Fibroblast of mammary gland (primary cell): ENCODE data around the gene CCDC70.
A peak's percentile ranks its signal among the peaks of the same experiment; 100 is the strongest.
"Not testable (repeated sequence)": the region's sequence is repeated elsewhere in the genome, so short reads cannot be mapped to it uniquely, and the experiment has no call there.

Experiments
- DNase-seq: peaks from one replicate; pipeline ENCODE4 v3.0.0-alpha.2; 2010; ENCODE audit warnings: low read depth
- H3K4me3 ChIP-seq: 2 replicates; pipeline ENCODE4 v1.5.1; 2011; ENCODE audit warnings: low read depth, mild to moderate bottlenecking, low read length, moderate library complexity; ENCODE audit not compliant: control insufficient read depth
- CTCF ChIP-seq: conservative IDR thresholded peaks from 2 replicates; pipeline ENCODE4 v1.5.1; 2011; ENCODE audit warnings: low read depth, low read length, inconsistent platforms; ENCODE audit not compliant: control insufficient read depth, insufficient read depth

Gene CCDC70

DNA sequence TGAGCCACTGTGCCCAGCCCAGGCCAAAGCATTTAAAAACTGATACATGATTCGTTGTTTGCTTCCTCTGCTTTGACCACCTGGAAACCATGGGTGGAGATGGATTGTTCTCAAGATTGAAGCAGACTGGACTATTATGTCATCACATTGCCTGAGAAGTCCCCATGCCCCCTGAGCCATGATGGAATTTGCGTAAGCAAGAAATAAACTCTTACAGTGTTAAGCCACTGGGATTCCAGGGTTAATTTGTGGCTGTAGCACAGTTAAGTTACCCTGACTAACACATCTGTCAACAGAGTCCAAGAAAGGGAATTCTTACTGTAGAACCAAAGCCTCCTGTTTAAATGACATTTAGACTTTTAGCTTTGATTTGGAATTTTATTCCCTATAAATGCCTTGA is 38.4 kb upstream of the CCDC70 start:
- H3K4me3 ChIP-seq: no peak overlapping the region
- no peak for TF ChIP-seq CTCF
- no peak for DNase-seq

DNA sequence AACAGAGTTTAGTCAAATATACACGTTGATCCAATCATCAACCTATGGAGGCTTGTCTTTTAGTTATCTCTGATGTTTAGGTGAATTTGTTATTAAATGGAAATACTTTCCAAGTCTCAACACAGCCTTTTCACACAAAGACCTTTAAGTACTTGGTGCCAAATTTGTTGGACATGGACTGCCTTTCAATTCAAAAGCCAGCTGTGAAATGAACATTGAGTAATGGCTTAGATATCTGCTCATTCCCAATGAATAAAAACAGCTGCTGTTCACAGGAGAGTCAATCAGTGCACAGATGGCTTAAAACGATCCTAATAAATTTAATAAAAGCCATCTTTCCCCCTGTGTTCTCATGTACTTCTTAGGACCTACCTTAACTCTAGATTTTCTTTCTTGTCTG is 37.9 kb upstream of the CCDC70 start:
- no peak for TF ChIP-seq CTCF
- no peak overlapping the region for H3K4me3 ChIP-seq
- no peak for DNase-seq

GRCh38 chr13:51824712-51825111 is 37.1 kb upstream of the CCDC70 start:
- DNase-seq, H3K4me3 ChIP-seq: not testable (repeated sequence)

GRCh38 chr13:51825165-51825592 is 36.6 kb upstream of the CCDC70 start:
- no peak overlapping the region for H3K4me3 ChIP-seq
- no peak for TF ChIP-seq CTCF
- peak; percentile 30 for DNase-seq

DNA sequence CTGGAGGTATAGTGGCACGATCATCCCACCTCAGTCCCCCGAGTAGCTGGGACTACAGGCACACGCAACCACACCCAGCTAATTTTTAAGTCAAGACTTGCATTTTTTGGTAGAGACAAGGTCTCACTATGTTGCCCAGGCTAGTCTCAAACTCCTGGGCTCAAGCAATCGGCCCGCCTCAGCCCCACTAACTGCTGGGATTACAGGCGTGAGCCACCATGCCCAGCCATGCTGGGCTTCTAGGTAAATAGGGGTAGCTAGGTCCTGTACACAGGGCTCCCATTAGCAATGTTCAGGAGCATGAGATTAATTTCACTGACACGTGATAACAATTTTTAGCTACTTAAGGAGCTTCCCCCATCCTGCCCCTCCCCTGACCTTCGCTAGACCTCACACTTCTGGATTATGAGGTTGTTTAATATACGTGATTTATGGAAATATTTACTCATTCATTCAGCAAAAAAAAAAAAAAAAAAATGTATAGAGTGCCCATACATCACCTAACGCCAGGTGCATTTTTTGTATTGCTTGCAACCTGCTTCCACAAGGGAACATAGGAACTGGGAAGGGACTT is 36.0 kb upstream of the CCDC70 start:
- H3K4me3 ChIP-seq: no peak overlapping the region
- no peak for TF ChIP-seq CTCF
- DNase-seq: no peak

- DNase-seq: no peak
- H3K4me3 ChIP-seq: no peak overlapping the region
- TF ChIP-seq CTCF: no peak
Measured at GRCh38 chr13:51826606-51827005, 35.2 kb upstream of the CCDC70 start.

GRCh38 chr13:51827254-51827653 is 34.5 kb upstream of the CCDC70 start:
- no peak for DNase-seq
- no peak for TF ChIP-seq CTCF
- H3K4me3 ChIP-seq: no peak overlapping the region
